Nephron (organoid): ENCODE data around the gene PLA2G3.
"Not testable (repeated sequence)": the region's sequence is repeated elsewhere in the genome, so short reads cannot be mapped to it uniquely, and the experiment has no call there.

Source experiments
- H3K27ac Mint-ChIP-seq, 3 experiments: 2 replicates each; pipeline ENCODE4 v1.8.0; 2020; ENCODE audit warnings: mixed read lengths in 3 of 3, mild to moderate bottlenecking in 2 of 3, moderate library complexity in 1 of 3
- H3K27me3 Mint-ChIP-seq: 2 replicates; pipeline ENCODE4 v1.8.0; 2021; ENCODE audit warnings: low read depth, mild to moderate bottlenecking, moderate library complexity, mixed read lengths
- H3K36me3 Mint-ChIP-seq: 2 replicates; pipeline ENCODE4 v1.8.0; 2020; ENCODE audit warnings: low read depth, mixed read lengths
- H3K4me1 Mint-ChIP-seq: 2 replicates; pipeline ENCODE4 v1.8.0; 2020; ENCODE audit warnings: mixed read lengths
- H3K4me3 Mint-ChIP-seq, 3 experiments: 2 replicates each; pipeline ENCODE4 v1.8.0; 2020; ENCODE audit warnings: mild to moderate bottlenecking in 3 of 3, mixed read lengths in 3 of 3, moderate library complexity in 2 of 3
- H3K9me3 Mint-ChIP-seq: 2 replicates; pipeline ENCODE4 v1.8.0; 2020; ENCODE audit warnings: mixed read lengths
- CTCF ChIP-seq, 3 experiments: fragments of 200-600 bp; sonication (generic); IDR thresholded peaks; one replicate each; pipeline ENCODE4 v1.5.0; 2021; ENCODE audit warnings: antibody characterized with exemption in 3 of 3; ENCODE audit not compliant: unreplicated experiment in 3 of 3

Gene PLA2G3

GRCh38 chr22:31119026-31119717 is 21.1 kb downstream of the PLA2G3 start:
- Mint-ChIP-seq H3K36me3 (no peaks in the 10 kb centered on the region), H3K27ac (peak overlapping the region in 1 of 3 experiments; percentile 11), H3K27me3 (peaks cover 9% of the 10 kb centered on the region), H3K4me1 (peaks cover 22% of the 10 kb centered on the region), H3K4me3 (peak overlapping the region in 1 of 3 experiments; percentile 29), H3K9me3 (no peaks in the 10 kb centered on the region)
- no peak for TF ChIP-seq CTCF (IDR thresholded peaks at IDR 0.05; ENCODE audit: unreplicated experiment in 3 of 3)

DNA sequence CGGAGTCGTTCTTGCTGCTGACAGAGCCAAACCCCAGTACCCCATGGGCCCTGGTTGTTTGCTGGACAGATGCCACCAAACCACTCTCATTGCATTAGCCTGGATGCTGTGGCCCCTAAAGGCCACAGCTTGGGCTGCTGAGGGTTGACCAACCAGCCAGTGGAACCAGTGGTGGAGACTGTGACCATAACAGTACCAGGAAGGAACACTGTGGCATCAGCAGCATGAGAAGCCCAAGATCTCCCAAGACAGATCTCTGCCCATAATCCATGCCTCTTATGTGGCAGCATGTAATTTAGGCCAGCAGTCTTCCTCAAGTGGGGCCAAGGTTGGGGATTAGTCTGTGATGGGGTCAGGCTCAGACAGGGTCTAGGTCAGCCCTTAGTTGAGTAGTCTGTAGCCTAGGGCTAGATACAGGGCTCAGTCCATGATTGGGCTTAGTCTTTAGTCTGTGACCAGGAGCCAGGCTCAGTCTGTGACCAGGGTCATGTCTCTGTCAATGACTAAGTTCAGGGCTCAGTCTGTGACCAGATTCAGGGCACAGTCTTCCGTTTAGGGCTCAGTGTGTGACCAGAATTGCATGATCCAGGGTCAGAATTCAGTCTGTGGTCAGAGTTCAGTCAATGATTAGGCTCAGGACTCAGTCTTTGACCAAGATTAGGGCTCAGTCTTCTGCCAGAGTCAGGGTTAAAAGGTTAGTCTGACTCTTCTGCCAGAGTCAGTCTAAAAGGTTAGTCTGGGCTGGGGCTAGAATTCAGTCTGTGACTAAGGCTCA is 22.1 kb downstream of the PLA2G3 start:
- no peak for TF ChIP-seq CTCF (IDR thresholded peaks at IDR 0.05; ENCODE audit: unreplicated experiment in 3 of 3)
- Mint-ChIP-seq H3K4me1 (peaks cover 22% of the 10 kb centered on the region), H3K4me3 (no peak overlapping the region), H3K27ac (peak overlapping the region in 1 of 3 experiments; percentile 11), H3K36me3 (no peaks in the 10 kb centered on the region), H3K27me3 (peaks cover 4% of the 10 kb centered on the region), H3K9me3 (no peaks in the 10 kb centered on the region)

GRCh38 chr22:31112547-31113091 is 27.7 kb downstream of the PLA2G3 start:
- H3K4me3 Mint-ChIP-seq, H3K4me1 Mint-ChIP-seq, H3K27ac Mint-ChIP-seq, H3K36me3 Mint-ChIP-seq, H3K9me3 Mint-ChIP-seq, H3K27me3 Mint-ChIP-seq: not testable (repeated sequence)

DNA sequence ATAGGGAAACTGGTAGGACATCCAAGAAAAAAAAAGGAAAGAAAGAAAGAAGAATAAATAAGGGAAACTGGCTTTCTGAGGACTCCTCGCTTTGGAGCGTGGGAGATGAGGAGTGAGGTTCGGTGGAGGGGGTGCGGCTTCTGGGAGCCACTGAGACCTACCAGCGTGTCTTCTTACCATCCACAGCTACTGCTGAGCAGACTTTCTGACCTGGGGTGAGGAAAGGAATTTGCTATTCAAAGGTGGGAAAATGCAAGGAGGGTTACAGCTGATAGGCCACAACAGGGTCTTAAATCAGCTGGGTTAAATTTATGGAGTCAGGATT is 32.5 kb downstream of the PLA2G3 start:
- H3K9me3 Mint-ChIP-seq, result no peaks in the 10 kb centered on the region
- peaks cover 8% of the 10 kb centered on the region for H3K27me3 Mint-ChIP-seq
- H3K27ac Mint-ChIP-seq, result peak overlapping the region; percentile 44 to 82 (median 77)
- no peaks in the 10 kb centered on the region for H3K36me3 Mint-ChIP-seq
- peak overlapping the region; percentile 82 to 94 (median 84) for H3K4me3 Mint-ChIP-seq
- TF ChIP-seq CTCF (IDR thresholded peaks at IDR 0.05; ENCODE audit: unreplicated experiment in 3 of 3), result peak in 1 of 3 experiments; percentile 24
- H3K4me1 Mint-ChIP-seq, result peaks cover 6% of the 10 kb centered on the region

GRCh38 chr22:31107178-31107893 is 33.0 kb downstream of the PLA2G3 start, which contains the start of gene SELENOM:
SELENOM (minus strand) TSS chr22:31107568; CDS start chr22:31107505, 63 bp downstream.
- Mint-ChIP-seq H3K27me3 (peaks cover 7% of the 10 kb centered on the region), H3K36me3 (no peaks in the 10 kb centered on the region), H3K4me1 (peaks cover 6% of the 10 kb centered on the region), H3K9me3 (no peaks in the 10 kb centered on the region), H3K27ac (peak within 1 kb of the TSS; percentile 71 to 82 (median 79)), H3K4me3 (peak within 1 kb of the TSS; percentile 82 to 94 (median 84))
- peak; percentile 93 to 97 (median 96) for TF ChIP-seq CTCF (IDR thresholded peaks at IDR 0.05; ENCODE audit: unreplicated experiment in 3 of 3)

DNA sequence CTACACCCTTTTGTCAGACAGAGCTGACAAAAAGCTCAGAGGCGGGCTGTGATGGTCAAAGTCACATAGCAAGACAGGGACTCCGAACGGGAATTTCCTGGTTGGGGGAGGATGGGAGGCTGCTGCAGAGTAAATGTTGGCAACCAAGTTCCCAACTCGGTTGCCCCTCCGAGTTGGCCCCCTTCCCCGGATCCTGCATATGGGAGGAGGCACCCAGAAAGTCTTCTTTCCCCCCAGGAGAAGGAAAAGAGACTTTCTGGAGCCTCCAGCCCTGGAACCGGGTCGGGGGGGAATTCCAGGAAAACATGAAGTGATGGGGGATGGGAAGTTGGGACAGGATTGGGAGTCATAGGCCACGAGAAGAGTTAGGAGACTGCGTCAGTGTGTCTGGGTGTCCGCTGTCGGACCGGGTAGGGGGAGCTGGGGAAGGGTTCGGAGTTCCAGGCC is 33.6 kb downstream of the PLA2G3 start:
- H3K4me1 Mint-ChIP-seq, result peaks cover 6% of the 10 kb centered on the region
- TF ChIP-seq CTCF (IDR thresholded peaks at IDR 0.05; ENCODE audit: unreplicated experiment in 3 of 3), result no peak
- peaks cover 5% of the 10 kb centered on the region for H3K36me3 Mint-ChIP-seq
- peaks cover 4% of the 10 kb centered on the region for H3K27me3 Mint-ChIP-seq
- H3K4me3 Mint-ChIP-seq, result peak overlapping the region; percentile 82 to 94 (median 84)
- H3K9me3 Mint-ChIP-seq, result no peaks in the 10 kb centered on the region
- peak overlapping the region; percentile 71 to 82 (median 79) for H3K27ac Mint-ChIP-seq
